Psoas muscle (tissue), 8 donors: ENCODE results near the gene GLRA1. TPM values are rescaled to one million over a fixed set of nuclear protein-coding genes. Genes with fewer than 3 reads are reported as not detected.

Source experiments
- ATAC-seq, 4 donors: fragments of 200-7000 bp; cut with Tn5 transposase; one replicate each; pipeline ENCODE4 v1.9.1; 2020; ENCODE audit warnings: moderate library complexity in 3 of 4, mild to moderate bottlenecking in 2 of 4
- DNase-seq, 2 donors: peaks; one replicate each; pipeline ENCODE4 v3.0.0-alpha.2; 2020
- H3K27ac ChIP-seq: fragments of 200-600 bp; one replicate; pipeline ENCODE4 v1.8.0; 2022
- H3K27me3 ChIP-seq, 3 donors: fragments of 200-600 bp in 1 of 3; one replicate each; pipeline versions ENCODE4 v1.6.1 to v1.8.0; 2013 to 2022; ENCODE audit warnings: low read length in 2 of 3, mild to moderate bottlenecking in 2 of 3, moderate library complexity in 1 of 3; ENCODE audit not compliant: insufficient read depth in 3 of 3
- H3K36me3 ChIP-seq, 2 donors: fragments of 200-600 bp in 1 of 2; one replicate each; pipeline versions ENCODE4 v1.6.1 to v1.8.0; 2013 to 2022; ENCODE audit warnings: low read depth in 1 of 2, mild to moderate bottlenecking in 1 of 2, moderate library complexity in 1 of 2; ENCODE audit not compliant: insufficient read depth in 1 of 2
- H3K4me1 ChIP-seq: fragments of 200-600 bp; one replicate; pipeline ENCODE4 v1.8.0; 2022
- H3K4me3 ChIP-seq: fragments of 200-600 bp; one replicate; pipeline ENCODE4 v1.8.0; 2022; ENCODE audit warnings: mild to moderate bottlenecking
- H3K9me3 ChIP-seq: fragments of 200-600 bp; one replicate; pipeline ENCODE4 v1.8.0; 2022
- WGBS, 3 donors: extraction: QIAGEN DNeasy Blood & Tissue Kit; methylation state at CpG; one replicate each; pipeline versions ENCODE4 v1.1.6 to v1.1.7; 2013; 5-methylcytosine and 5-hydroxymethylcytosine counted together
- intact Hi-C, 2 donors: fragments of 100-400 bp; cut with DNase I; formaldehyde crosslinking; loops; one replicate each; pipeline versions ENCODE4 v1.11.0 to v1.14.2; 2022
- polyA plus RNA-seq, 3 donors: library from polyadenylated mRNA; stranded (reverse); fragments of 200-250 nt; gene quantifications; one replicate each; pipeline ENCODE4 v1.2.3, GENCODE V29; 2013
- total RNA-seq, 4 donors: library from RNA; stranded (reverse); fragmentation: NEBNext Ultra II Directional in 2 of 4; extraction: Animal tissue kit (Norgen Biotek cat#: 25700) in 2 of 4; gene quantifications; one replicate each; pipeline versions ENCODE4 v1.2.1 to v1.2.4, GENCODE V29; 2021 to 2023
- TF ChIP-seq, protein P1 (sequence below): fragments of 200-600 bp; IDR thresholded peaks from one replicate; pipeline ENCODE4 v1.8.0; 2022; ENCODE audit warnings: antibody characterized with exemption
- donor health status: healthy with polysubstance abuse.
- donor health status: DM: no; HTN: no; CAD: no; lungs with moderate emphysema.
- donor health status: Bipolar disorder and iron deficiency.
- donor health status: healthy.
- donor health status: DM: yes; HTN: yes; CAD: no.
- donor health status: DM: no; HTN: no; CAD: no.
- donor health status: DM: no; HTN: no; CAD: no.
- donor health status: DM: yes; HTN: yes; CAD: no.

GLRA1 gene
- total and polyA plus RNA-seq, 7 donors: not detected

DNA sequence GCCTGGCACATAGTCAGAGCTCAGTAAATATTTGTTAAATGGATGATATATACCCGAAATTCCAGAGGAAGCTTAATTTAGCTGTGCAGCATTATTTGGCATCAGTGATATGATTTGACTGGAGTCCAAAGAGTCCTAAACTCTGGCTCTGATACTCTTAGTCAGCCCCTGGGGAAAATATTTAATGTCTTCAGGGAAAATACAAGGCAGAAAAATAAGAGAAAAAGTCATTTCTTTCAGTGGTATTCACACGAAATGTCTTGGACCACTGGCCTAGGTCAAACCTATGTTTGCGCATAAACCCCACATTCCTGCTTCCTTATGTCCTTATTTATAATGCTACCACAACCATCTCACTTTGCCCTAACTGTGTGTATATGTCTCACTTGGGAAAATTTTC, 23.8 kb downstream of the GLRA1 start:
- Histone ChIP-seq H3K4me3 (no peak overlapping the region), H3K36me3 (no peaks in the 10 kb centered on the region), H3K9me3 (no peaks in the 10 kb centered on the region), H3K27me3 (no peaks in the 10 kb centered on the region), H3K27ac (no peak overlapping the region), H3K4me1 (no peaks in the 10 kb centered on the region)
- TF ChIP-seq, protein P1, sequence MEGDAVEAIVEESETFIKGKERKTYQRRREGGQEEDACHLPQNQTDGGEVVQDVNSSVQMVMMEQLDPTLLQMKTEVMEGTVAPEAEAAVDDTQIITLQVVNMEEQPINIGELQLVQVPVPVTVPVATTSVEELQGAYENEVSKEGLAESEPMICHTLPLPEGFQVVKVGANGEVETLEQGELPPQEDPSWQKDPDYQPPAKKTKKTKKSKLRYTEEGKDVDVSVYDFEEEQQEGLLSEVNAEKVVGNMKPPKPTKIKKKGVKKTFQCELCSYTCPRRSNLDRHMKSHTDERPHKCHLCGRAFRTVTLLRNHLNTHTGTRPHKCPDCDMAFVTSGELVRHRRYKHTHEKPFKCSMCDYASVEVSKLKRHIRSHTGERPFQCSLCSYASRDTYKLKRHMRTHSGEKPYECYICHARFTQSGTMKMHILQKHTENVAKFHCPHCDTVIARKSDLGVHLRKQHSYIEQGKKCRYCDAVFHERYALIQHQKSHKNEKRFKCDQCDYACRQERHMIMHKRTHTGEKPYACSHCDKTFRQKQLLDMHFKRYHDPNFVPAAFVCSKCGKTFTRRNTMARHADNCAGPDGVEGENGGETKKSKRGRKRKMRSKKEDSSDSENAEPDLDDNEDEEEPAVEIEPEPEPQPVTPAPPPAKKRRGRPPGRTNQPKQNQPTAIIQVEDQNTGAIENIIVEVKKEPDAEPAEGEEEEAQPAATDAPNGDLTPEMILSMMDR: no peak
- intact Hi-C loops: no loop called here
- 56 to 62% (median 56%) methylated on average over 3 of the region's 3 CpGs for WGBS, 3 donors
- no peak for DNase-seq
- no peak for ATAC-seq

- H3K4me3 ChIP-seq: no peak overlapping the region
- no peak overlapping the region for H3K27ac ChIP-seq
- DNase-seq: no peak
- no peaks in the 10 kb centered on the region for H3K36me3 ChIP-seq
- intact Hi-C loops: no loop called here
- WGBS, 3 donors: 10 to 26% (median 25%) methylated on average over 2 of the region's 2 CpGs
- no peaks in the 10 kb centered on the region for H3K4me1 ChIP-seq
- TF ChIP-seq, protein P1: no peak
- ATAC-seq: no peak
- H3K9me3 ChIP-seq: no peaks in the 10 kb centered on the region
- no peaks in the 10 kb centered on the region for H3K27me3 ChIP-seq
Measured at GRCh38 chr5:151899399-151899798, 25.3 kb downstream of the GLRA1 start.

- Histone ChIP-seq H3K4me3 (no peak overlapping the region), H3K27ac (no peak overlapping the region), H3K36me3 (no peaks in the 10 kb centered on the region), H3K9me3 (no peaks in the 10 kb centered on the region), H3K4me1 (no peaks in the 10 kb centered on the region), H3K27me3 (no peaks in the 10 kb centered on the region)
- DNase-seq (no peak), ATAC-seq (no peak)
- intact Hi-C loops: no loop called here
- WGBS, 3 donors: 88 to 100% (median 92%) methylated on average over 1 of the region's 1 CpG
- TF ChIP-seq, protein P1: no peak
Measured at GRCh38 chr5:151897896-151898295, 26.8 kb downstream of the GLRA1 start.

GRCh38 chr5:151897020-151897552, 27.6 kb downstream of the GLRA1 start:
- Histone ChIP-seq H3K27ac (no peak overlapping the region), H3K27me3 (no peaks in the 10 kb centered on the region), H3K4me3 (no peak overlapping the region), H3K4me1 (no peaks in the 10 kb centered on the region), H3K9me3 (no peaks in the 10 kb centered on the region), H3K36me3 (no peaks in the 10 kb centered on the region)
- intact Hi-C loops: no loop called here
- ATAC-seq: no peak
- TF ChIP-seq, protein P1: no peak
- WGBS, 3 donors: 40 to 56% (median 52%) methylated on average over 2 of the region's 2 CpGs
- DNase-seq: no peak

- no peaks in the 10 kb centered on the region for H3K9me3 ChIP-seq
- H3K36me3 ChIP-seq: no peaks in the 10 kb centered on the region
- no peak for DNase-seq
- no peaks in the 10 kb centered on the region for H3K27me3 ChIP-seq
- H3K27ac ChIP-seq: no peak overlapping the region
- 22 to 38% (median 28%) methylated on average over 3 of the region's 3 CpGs for whole genome bisulfite sequencing, 3 donors
- no peaks in the 10 kb centered on the region for H3K4me1 ChIP-seq
- intact Hi-C loops: no loop called here
- H3K4me3 ChIP-seq: no peak overlapping the region
- TF ChIP-seq, protein P1: no peak
- no peak for ATAC-seq
Measured at GRCh38 chr5:151896031-151896691, 28.5 kb downstream of the GLRA1 start.
